NB4 (cell line): ENCODE data around the gene MAT1A.

Experiments used
- MYC ChIP-seq: IDR thresholded peaks from 2 replicates; pipeline ENCODE4 v1.6.1; 2011; ENCODE audit warnings: low read depth, low read length
- POLR2A ChIP-seq: IDR thresholded peaks from 2 replicates; pipeline ENCODE4 v1.6.1; 2011; ENCODE audit warnings: mild to moderate bottlenecking; ENCODE audit not compliant: insufficient read length; ENCODE audit errors: extremely low read depth
- TF ChIP-seq, protein P1 (sequence below): IDR thresholded peaks from one replicate; pipeline ENCODE4 v1.5.1; 2012; ENCODE audit warnings: low read depth, low read length
- TF ChIP-seq, protein P2 (sequence below): IDR thresholded peaks from 2 replicates; pipeline ENCODE4 v1.6.1; 2011; ENCODE audit warnings: low read depth, low read length

DNA sequence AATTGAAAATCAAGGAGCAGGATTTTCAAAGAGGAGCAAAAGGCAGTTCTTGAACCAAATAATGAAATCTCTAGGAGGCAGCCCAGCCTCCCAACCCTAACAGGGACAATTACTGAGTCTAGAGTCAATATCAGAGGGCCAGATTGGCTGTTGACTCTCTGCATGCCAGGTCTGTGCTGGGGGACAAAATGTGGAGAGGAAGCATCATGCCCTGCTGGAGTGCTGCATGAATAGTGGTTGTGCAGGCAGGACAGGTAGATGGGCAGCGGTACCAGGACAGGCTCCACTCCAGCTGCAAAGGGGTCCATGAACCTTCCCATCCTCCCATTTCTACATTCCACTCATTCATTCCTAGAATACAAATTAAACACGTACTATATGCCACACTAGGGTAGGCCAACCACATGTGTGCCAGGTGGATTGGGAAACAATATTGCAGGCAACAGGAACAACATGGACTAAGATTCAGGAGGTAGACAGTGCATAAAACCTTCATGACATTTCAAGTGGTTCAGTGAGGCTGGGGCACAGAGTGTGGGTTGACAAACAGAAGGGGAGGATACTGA lies 30.4 kb upstream of the MAT1A start:
- no peak for TF ChIP-seq POLR2A
- TF ChIP-seq, protein P1, sequence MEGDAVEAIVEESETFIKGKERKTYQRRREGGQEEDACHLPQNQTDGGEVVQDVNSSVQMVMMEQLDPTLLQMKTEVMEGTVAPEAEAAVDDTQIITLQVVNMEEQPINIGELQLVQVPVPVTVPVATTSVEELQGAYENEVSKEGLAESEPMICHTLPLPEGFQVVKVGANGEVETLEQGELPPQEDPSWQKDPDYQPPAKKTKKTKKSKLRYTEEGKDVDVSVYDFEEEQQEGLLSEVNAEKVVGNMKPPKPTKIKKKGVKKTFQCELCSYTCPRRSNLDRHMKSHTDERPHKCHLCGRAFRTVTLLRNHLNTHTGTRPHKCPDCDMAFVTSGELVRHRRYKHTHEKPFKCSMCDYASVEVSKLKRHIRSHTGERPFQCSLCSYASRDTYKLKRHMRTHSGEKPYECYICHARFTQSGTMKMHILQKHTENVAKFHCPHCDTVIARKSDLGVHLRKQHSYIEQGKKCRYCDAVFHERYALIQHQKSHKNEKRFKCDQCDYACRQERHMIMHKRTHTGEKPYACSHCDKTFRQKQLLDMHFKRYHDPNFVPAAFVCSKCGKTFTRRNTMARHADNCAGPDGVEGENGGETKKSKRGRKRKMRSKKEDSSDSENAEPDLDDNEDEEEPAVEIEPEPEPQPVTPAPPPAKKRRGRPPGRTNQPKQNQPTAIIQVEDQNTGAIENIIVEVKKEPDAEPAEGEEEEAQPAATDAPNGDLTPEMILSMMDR: no peak
- TF ChIP-seq MYC: no peak
- TF ChIP-seq, protein P2, sequence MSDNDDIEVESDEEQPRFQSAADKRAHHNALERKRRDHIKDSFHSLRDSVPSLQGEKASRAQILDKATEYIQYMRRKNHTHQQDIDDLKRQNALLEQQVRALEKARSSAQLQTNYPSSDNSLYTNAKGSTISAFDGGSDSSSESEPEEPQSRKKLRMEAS: no peak
